ENCODE data around the gene SLC16A3. TPM values are rescaled to one million over a fixed set of nuclear protein-coding genes. Genes with fewer than 3 reads are reported as not detected.

The SLC16A3 gene
- total and polyA plus RNA-seq, 2 of the 8 experiments (the other 6 are each of a cell fraction or from before 2014, with no cell fraction given) = 3.8 to 8.7 TPM

DNA sequence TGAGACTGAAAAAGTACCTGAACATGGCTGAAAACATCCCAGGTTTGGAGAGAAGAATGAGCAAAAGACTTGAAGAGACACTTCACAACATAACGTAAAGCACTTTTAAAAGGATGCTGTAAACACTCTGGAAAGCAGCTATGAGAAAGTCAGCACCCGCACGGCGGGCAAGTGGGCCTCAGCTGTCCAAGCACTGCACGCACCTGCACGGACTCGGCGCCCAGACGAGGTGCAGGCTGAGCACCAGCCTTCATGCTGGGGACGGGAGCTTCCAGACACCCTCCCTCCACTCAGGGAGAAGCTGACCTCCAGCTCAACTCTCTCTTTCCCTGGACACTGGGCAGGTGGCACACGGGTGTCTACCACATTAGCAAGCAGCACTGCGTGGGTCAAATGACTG is 29.3 kb upstream of the SLC16A3 start (continued):
- TF ChIP-seq CHD2 (IDR thresholded peaks at IDR 0.05; ENCODE audit: low read length) = no peak
- TF ChIP-seq ASH2L (IDR thresholded peaks at IDR 0.05; ENCODE audit: low read length) = no peak
- TF ChIP-seq TBP (IDR thresholded peaks at IDR 0.05; ENCODE audit: low read depth, low read length) = no peak
- TF ChIP-seq POLR2A (IDR thresholded peaks at IDR 0.05; ENCODE audit: control extremely low read depth in 1 of 2, low read depth in 2 of 2, low read length in 2 of 2) = no peak
- TF ChIP-seq ZNF274 (IDR thresholded peaks at IDR 0.05; ENCODE audit: borderline replicate concordance, extremely low read depth, low read length) = no peak
- TF ChIP-seq SP4 (IDR thresholded peaks at IDR 0.05; ENCODE audit: low read length) = no peak

All from H1 (cell line).